Uterus (tissue), 2 donors: ENCODE results near the gene TLCD3A.

ENCODE experiments used
- CTCF ChIP-seq, 4 experiments: fragments of 200-600 bp in 2 of 4; fragments of 450-650 bp in 2 of 4; sonication (generic) in 2 of 4; IDR thresholded peaks; one replicate each; pipeline ENCODE4 v1.5.1; 2016 to 2019; ENCODE audit warnings: antibody characterized with exemption in 4 of 4, mild to moderate bottlenecking in 2 of 4, moderate library complexity in 1 of 4
- POLR2A ChIP-seq, 2 donors: fragments of 450-650 bp; IDR thresholded peaks; one replicate each; pipeline ENCODE4 v1.6.1; 2016; ENCODE audit warnings: antibody characterized with exemption in 2 of 2, mild to moderate bottlenecking in 1 of 2, moderate library complexity in 1 of 2

- TF ChIP-seq CTCF (IDR thresholded peaks at IDR 0.05) (no peak), POLR2A (IDR thresholded peaks at IDR 0.05) (no peak)
Observed at GRCh38 chr17:718075-718474, 14.3 kb upstream of the TLCD3A start.
